ENCODE measurements around the gene GMCL2. TPM values are rescaled to one million over a fixed set of nuclear protein-coding genes. Genes with fewer than 3 reads are reported as not detected.
A peak's percentile ranks its signal among the peaks of the same experiment; 100 is the strongest.
"Not testable (repeated sequence)": the region's sequence is repeated elsewhere in the genome, so short reads cannot be mapped to it uniquely, and the experiment has no call there.

GMCL2 gene
- total RNA-seq, 4 donors from 2014 or later: not detected

GRCh38 chr5:178232920-178233429, 45.8 kb upstream of the GMCL2 start:
- TF ChIP-seq CTCF (IDR thresholded peaks at IDR 0.05): no peak
- DNase-seq (ENCODE audit: low spot score) (no peak), ATAC-seq (ENCODE audit: low FRiP score) (peak; percentile 2)

- no peak for DNase-seq (ENCODE audit: low spot score)
- ATAC-seq (ENCODE audit: low FRiP score): peak; percentile 67
- no peak for TF ChIP-seq CTCF (IDR thresholded peaks at IDR 0.05)
Measured at GRCh38 chr5:178232124-178232919, 45.2 kb upstream of the GMCL2 start, which contains the start of gene PHYKPL. Gene PHYKPL, minus strand, starts transcription at chr5:178232802. Its CDS starts 252 bp downstream, at chr5:178232550.

- ATAC-seq (ENCODE audit: low FRiP score) (peak; percentile 4), DNase-seq (ENCODE audit: low spot score) (no peak)
- no peak for TF ChIP-seq CTCF (IDR thresholded peaks at IDR 0.05)
Measured at GRCh38 chr5:178231539-178232123, 44.5 kb upstream of the GMCL2 start.

- DNase-seq (ENCODE audit: low spot score) (no peak), ATAC-seq (ENCODE audit: low FRiP score) (peak; percentile 18)
- no peak for TF ChIP-seq CTCF (IDR thresholded peaks at IDR 0.05)
Measured at GRCh38 chr5:178230879-178231538, 43.8 kb upstream of the GMCL2 start.

- TF ChIP-seq CTCF (IDR thresholded peaks at IDR 0.05): no peak
- ATAC-seq (ENCODE audit: low FRiP score) (no peak), DNase-seq (ENCODE audit: low spot score) (no peak)
Measured at GRCh38 chr5:178229861-178230260, 42.7 kb upstream of the GMCL2 start.

GRCh38 chr5:178229111-178229510, 41.9 kb upstream of the GMCL2 start:
- not testable (repeated sequence) for ATAC-seq (ENCODE audit: low FRiP score); DNase-seq (ENCODE audit: low spot score)

GRCh38 chr5:178228609-178229008, 41.4 kb upstream of the GMCL2 start:
- ATAC-seq (ENCODE audit: low FRiP score): no peak
- no peak for TF ChIP-seq CTCF (IDR thresholded peaks at IDR 0.05)
- no peak for DNase-seq (ENCODE audit: low spot score)
